GM21576 (cell line): ENCODE results near the gene CENPP.

Source experiments
- ATAC-seq: cut with Tn5 transposase; IDR thresholded peaks from one replicate; pipeline ENCODE4 v1.9.1; 2021; ENCODE audit warnings: mild to moderate bottlenecking, moderate library complexity; ENCODE audit not compliant: unreplicated experiment

CENPP gene

GRCh38 chr9:92325269-92325990, at the start of gene CENPP, which contains the start of gene NOL8:
CENPP (plus strand) TSS chr9:92325953.
NOL8 (minus strand) TSS chr9:92325350; CDS start chr9:92324161, 1,189 bp downstream.
- peak; percentile 89 for ATAC-seq

GRCh38 chr9:92276331-92277032, 49.3 kb upstream of the CENPP start:
- ATAC-seq, result no peak

DNA sequence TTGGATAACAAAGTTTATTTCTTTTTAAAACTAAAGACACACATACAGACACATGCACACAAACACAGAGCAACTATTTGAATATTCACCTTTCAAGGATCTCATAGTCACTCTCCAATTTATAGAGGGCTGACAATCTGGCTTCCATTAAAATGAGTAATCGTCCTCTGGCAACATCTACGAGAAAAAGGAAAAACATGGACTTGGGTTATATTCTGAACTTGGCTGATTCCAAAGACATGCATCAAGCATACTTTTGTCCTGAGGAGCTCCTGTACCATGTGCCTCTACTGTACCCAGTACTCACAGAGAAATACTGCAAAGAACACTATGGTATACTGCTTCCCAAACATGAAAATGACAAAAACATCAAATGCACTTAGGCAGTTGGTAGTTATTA, 47.6 kb upstream of the CENPP start:
- ATAC-seq, result no peak

GRCh38 chr9:92279302-92279701, 46.5 kb upstream of the CENPP start:
- no peak for ATAC-seq

DNA sequence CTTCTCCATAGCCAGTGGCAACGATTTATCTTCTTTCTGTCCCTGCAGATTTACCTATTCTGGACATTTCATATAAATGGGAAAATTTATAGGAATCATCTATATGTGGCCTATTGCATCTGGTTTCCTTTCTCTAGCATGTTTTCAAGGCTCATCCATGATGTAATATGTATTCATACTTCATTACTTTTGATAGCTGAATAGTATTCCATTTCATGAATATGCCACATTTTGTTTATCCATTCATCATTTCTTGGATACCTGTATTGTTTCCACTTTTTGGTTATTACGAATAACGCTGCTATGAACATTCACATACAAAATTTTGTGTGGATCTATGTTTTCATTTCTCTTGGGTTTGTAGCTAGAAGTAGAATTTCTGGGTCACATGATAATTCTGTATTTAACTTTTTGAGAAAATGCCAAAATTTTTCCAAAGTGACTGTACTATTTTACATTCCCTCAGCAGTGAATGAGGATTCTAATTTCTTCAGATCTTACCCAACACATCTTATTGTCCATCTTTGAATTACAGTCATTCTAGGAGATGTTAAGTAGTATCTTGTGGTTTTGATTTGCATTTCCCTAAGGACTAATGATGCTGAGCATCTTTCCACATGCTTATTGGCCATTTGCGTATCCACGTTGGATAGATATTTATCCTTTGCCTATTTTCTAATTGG, 35.9 kb upstream of the CENPP start:
- ATAC-seq, result no peak

DNA sequence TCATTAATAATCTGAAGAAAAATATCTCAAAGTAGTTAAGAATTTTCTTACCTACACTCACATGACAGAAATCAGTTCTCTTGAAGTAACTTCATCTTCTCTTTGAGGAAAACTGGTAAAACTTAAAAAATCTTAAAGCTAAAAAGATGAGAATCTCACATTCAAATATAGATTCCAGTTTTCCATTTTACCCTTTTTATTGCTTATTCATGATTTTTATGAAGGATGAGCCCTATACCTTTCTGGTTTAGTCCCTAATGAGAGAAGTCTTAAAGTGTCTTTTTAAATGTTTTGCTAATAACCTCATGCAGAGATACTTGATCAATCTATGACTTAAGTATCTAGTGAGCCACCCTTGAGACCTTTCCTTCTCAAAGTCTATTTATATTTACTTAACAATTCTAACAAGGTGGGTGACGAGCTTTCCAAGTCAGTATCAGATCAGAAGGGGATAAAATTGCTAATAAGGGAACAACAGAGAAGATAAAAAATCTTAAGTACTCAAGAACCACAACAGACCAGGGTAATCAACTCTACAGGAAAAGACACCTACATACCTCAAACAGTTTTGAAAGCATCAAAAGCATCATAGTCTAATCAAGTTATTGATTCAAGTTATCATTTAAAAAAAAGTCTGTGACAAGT, 34.8 kb upstream of the CENPP start:
- ATAC-seq, result no peak

DNA sequence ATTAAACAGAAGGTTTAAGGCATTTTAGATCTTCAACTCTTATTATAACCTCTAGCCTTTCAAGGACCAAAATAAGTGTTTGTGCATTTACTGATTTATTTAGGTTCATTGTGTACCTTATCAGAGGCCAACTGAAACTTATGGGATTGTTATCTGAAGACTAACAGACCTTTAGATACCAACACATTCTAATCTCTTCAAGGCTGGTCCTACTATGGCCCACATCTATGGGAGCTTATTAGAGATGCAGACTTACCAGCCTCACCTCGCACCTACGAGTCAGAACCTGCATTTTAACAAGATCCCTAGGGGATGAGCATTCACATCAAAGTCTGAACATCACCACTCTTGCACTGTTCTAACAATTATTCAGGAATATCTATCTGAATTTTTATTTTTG, 34.2 kb upstream of the CENPP start:
- ATAC-seq, result no peak

DNA sequence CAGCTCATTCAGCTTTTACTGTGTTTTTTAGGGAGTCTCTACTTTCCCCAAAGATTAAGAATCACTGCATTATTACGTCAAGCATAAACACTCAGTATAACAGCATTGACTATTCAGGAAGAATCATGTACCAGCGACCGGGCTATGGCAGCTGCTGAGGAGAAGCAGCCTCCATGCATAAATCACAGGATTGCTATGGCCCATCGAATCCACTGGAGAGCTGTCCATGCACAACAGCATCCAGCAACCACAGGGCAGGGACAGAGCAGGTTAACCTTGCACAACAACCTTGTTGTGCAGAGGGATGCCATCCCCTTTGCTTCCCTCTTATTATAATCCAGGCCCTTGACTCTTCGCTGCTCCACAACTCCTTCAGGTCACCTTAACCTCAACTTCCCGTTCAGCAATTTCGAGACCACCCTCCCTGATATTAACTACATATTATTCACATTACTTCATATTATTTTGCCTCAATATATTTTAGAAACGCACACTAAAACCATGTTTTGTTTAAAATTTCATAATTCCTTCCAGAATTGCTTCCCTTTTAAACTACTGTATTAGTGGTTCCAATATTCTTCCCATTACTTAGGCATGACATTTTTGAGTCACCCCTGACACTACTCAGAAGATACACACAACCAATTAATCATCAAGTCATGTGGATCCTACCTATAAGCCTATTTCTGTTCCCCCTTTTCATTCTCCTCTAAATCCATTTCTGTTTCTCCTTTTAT, 33.2 kb upstream of the CENPP start:
- no peak for ATAC-seq

DNA sequence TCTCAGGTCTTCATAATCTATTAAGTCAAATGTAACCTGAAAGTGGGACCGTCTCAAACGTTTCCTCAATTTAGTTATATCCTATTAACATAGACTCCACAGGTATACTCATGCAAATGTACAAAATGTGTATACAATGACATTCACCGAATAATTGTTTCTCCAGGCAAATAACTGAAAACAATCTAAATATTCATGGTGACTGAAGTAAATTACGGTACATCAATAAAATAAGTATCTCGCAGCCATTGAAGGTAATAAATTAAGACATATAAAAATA, 32.7 kb upstream of the CENPP start:
- ATAC-seq, result no peak

DNA sequence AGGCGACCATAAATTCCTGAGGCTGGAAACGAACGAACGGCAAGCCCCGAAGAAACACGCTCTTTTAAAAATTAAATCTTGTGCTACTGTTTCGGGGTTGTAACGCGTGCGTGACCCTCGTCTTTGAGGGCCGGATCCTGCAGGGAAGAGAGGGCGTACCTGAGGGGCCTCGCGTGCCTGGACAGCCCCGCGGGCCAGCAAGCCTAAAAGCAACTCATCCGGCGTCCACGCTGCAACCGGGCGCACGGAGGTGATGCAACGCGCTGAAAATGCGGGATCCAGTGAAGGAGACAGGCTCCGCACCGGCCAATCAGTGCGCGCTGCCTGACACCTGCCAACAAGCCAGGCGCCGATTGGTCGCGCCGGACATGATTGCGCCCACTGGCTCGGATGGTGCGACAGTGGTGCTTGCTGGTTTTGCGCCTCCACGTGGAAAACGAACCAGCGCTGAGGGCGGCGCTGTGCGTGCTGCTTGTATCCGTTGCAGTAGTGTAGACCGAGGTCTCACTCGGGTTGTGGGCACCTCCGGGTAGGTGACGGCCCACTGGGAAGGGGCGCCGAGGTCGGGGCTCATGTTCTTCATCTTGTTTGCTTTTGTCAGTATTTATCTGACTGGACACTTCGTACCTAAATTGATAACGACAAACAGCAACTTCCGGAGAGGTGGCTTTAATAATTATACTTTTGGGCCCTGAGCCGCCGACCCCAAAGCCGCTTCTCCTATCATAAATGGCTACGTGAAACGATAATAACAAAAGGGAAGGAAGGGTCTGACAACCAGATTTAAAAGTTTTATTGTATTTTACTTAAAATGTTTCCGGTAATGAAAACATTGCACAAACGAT, 32.1 kb upstream of the CENPP start, which contains the start of gene IARS1:
TSS of gene IARS1 (minus strand) at position 246 of the 845 bp plus-strand sequence. CDS start 4,278 bp downstream, outside the sequence.
- peak; percentile 92 for ATAC-seq

GRCh38 chr9:92294297-92294676, 31.5 kb upstream of the CENPP start:
- no peak for ATAC-seq

DNA sequence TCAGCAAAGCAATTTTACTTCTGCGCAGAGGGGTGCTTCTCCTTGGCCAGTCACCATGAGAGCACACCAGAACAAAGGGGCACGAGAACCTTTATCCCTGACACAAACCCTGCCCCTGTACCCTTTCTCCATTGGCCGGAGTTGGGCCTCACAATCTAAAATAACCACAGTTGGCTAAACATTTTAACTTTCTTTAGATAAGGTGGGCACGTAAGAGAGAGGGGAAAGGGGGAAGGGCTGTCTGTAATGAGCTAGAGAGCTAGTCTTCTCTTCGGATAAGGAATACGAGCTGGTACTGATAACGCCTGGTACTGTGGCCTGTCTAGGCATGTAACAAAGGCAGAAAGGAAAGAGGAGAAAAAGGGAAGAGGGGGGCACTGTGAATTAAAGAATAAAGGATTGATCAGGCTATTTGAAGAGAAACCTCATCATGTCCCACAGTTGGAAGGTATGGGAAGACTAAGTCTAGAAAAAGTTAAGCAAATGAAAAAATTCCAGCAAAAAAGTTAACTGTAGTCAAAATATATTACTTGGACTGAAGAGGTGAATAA, 30.4 kb upstream of the CENPP start:
- ATAC-seq, result no peak

DNA sequence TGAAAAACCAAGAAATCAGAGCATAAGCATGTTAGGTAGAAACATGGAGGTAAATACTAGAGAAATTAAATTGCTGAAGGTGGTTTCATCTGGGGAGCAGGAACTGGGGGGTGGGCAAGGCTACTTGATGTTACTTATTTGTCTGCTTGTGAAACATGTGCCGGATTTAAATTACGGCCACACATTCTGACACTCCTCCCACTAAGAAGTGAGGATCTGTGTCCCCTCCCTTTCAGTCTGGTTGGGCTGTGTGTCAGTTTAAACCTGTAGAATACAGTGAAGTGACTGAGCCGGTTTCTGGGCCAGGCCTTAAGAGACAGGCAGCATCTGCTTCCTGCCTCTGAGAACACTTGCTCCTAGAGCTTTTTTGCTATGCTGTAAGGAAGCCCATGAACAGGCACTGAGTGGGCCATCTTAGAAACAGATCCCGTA, 29.9 kb upstream of the CENPP start:
- ATAC-seq, result no peak

DNA sequence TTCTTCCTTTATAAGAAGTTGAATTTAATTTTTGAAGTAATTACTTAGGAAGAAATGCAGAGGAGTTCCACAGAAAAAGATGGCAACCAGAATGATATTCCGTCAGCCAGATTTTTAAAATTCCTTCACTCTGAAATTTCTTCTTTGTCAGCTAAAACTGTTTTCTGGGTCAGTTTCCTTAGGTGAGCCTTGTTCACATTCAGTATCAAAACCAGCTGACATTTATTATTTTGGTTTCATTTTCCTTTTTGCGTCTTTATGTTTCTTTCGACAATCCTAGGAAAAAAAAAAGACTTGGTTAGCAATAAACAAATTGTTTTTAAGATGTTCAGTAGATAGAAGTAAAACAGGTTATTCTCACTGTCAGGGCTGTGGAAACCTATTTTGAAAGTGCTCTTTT, 28.1 kb upstream of the CENPP start:
- ATAC-seq, result no peak

DNA sequence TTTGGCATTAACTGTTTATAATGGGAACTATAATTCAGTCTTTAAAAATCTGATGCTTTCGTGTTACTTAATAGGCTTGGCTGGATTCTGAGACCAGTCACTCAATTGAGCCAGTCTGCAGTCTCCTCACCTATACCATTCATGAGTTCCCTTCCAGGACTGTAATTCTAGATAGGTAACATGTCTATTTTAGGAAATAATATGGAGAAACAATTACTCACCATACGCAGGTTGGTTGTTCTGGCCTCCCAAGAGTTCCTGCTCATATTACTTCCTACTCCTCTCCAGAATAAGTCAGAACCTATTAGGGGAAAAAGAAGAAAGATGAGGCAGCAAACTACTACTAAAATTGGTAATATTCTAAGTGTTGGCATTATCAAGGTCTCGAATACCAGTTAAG, 27.7 kb upstream of the CENPP start:
- ATAC-seq, result no peak

DNA sequence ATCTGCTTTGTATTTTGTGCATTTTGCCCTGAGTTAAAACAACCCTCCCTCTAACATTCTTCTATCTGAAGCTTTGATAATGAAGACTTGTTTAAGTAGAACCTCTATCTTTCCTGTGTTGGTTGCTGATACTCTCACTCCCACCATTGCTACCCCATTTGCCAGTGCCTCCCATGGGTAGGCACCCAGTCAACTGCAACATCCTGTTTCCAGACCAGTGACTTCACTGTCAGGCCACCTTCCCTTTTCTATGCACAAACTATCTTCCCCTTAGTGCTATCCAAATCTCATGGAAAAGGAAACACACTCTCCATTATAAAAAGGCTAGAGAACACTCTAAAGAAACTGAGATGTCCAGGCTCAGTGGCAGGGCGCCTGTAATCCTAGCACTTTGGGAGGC, 26.6 kb upstream of the CENPP start:
- ATAC-seq, result no peak

- ATAC-seq, result no peak
Observed at GRCh38 chr9:92300936-92301335, 24.8 kb upstream of the CENPP start.

DNA sequence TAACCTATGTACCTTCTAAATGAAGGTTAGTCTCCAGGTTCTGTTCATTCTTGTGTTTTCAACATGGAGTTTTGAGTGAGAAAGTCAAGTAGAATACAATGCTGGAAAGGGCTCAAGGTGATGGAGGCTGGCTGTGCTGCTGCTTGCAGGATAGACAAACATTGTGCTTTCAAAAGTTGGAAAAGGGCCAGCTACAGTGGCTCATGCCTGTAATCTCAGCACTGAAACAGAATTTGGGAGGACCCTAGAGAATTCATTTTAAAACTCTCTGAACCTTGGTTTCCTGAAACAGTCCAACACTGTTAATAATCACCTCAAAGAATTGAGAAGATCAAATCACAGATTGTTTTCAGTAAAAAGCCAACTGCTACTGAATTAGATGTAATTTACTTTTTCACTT, 16.9 kb upstream of the CENPP start:
- ATAC-seq, result no peak

DNA sequence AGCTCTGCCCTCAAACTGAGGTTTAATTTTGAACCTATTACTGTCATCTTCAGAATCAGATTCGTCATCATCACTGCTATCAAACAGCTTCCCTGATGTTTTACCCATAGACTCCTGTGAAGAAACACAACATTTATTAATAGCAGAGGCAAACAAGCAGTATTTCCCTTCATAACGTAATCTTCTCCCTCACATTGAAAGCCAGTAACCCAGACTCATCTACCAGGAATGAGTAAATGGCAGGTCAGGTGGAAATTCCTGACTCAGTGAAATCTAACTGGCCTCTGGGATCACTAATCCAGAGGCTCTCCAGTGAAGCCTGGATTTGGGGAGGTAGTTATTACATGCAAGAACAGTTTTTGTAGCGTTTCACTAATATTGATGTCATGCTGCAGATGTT, 15.2 kb upstream of the CENPP start:
- ATAC-seq, result no peak
